ENCODE data around the gene PAM.

DNA sequence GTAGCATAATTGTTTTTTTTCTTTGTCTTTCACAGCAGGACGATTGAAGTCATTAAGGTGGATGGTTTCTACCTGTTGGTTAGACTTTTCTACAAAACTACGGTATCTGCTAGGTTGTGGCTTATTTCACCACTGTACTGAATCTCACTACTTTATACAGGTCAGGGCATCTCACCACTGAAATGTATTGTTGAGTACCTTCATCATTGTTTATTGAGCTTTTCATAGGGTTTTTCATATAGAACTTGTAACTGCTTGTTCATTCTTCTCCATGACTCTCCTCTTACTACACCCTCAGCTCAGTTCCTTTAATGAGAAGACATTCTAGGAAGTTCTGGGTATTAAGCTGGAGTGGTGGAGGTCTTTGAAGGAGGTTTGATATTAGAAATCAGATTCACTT is 75.1 kb downstream of the PAM start:
- TF ChIP-seq, protein P1, sequence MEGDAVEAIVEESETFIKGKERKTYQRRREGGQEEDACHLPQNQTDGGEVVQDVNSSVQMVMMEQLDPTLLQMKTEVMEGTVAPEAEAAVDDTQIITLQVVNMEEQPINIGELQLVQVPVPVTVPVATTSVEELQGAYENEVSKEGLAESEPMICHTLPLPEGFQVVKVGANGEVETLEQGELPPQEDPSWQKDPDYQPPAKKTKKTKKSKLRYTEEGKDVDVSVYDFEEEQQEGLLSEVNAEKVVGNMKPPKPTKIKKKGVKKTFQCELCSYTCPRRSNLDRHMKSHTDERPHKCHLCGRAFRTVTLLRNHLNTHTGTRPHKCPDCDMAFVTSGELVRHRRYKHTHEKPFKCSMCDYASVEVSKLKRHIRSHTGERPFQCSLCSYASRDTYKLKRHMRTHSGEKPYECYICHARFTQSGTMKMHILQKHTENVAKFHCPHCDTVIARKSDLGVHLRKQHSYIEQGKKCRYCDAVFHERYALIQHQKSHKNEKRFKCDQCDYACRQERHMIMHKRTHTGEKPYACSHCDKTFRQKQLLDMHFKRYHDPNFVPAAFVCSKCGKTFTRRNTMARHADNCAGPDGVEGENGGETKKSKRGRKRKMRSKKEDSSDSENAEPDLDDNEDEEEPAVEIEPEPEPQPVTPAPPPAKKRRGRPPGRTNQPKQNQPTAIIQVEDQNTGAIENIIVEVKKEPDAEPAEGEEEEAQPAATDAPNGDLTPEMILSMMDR (IDR thresholded peaks at IDR 0.05), result no peak
- no peak for TF ChIP-seq POLR2A (IDR thresholded peaks at IDR 0.05)
